Uterus (tissue), 2 donors: Measurements from ENCODE around the gene CDC42BPA.

Source experiments
- CTCF ChIP-seq, 4 experiments: fragments of 200-600 bp in 2 of 4; fragments of 450-650 bp in 2 of 4; sonication (generic) in 2 of 4; IDR thresholded peaks; one replicate each; pipeline ENCODE4 v1.5.1; 2016 to 2019; ENCODE audit warnings: antibody characterized with exemption in 4 of 4, mild to moderate bottlenecking in 2 of 4, moderate library complexity in 1 of 4
- POLR2A ChIP-seq, 2 donors: fragments of 450-650 bp; IDR thresholded peaks; one replicate each; pipeline ENCODE4 v1.6.1; 2016; ENCODE audit warnings: antibody characterized with exemption in 2 of 2, mild to moderate bottlenecking in 1 of 2, moderate library complexity in 1 of 2

- TF ChIP-seq POLR2A (IDR thresholded peaks at IDR 0.05) (no peak), CTCF (IDR thresholded peaks at IDR 0.05) (no peak)
Measured at GRCh38 chr1:227156520-227156919, 161.8 kb downstream of the CDC42BPA start.
